GM19035 (cell line): Measurements from ENCODE around the gene PTPRM.
"Not testable (repeated sequence)": the region's sequence is repeated elsewhere in the genome, so short reads cannot be mapped to it uniquely, and the experiment has no call there.

Experiments used
- ATAC-seq: cut with Tn5 transposase; IDR thresholded peaks from one replicate; pipeline ENCODE4 v1.9.1; 2021; ENCODE audit not compliant: unreplicated experiment

PTPRM gene

DNA sequence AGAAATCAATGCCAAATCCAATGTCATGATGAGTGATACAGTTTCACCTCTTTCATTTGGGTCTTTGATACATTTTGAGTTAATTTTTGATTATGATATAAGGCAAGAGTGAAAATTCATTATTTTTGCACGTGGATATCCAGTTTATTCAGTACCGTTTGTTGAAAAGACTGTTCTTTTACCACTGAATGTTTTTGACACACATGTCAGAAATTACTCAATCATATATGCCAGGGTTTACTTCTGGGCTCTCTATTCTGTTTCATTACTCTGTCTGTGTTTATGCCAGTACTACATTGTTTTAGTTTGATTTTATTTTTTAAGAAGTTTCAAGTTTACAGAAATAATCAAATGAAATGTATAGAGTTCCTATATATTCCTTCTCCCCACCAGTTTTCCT, 154.4 kb downstream of the PTPRM start:
- no peak for ATAC-seq

GRCh38 chr18:7722955-7723354, 155.8 kb downstream of the PTPRM start:
- no peak for ATAC-seq

GRCh38 chr18:7723558-7723957, 156.4 kb downstream of the PTPRM start:
- no peak for ATAC-seq

DNA sequence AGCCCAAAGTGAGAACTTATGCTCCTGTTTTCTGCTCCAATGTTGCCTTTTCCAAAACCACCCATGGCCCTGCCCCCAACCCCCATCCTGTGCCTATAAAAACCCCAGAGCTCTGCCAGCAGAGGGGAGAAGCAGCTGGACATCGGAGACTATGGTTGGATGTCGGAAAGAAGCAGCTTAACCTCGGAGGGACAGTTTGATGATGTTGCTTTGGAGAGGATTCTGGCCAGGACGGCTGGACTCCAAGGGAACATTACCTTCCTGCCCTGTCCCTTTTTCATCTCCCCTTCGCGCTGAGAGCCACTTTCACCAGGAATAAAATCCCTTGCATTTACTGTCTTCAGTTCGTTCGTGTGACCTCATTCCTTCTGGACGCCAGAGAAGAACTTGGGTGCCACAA, 158.4 kb downstream of the PTPRM start:
- ATAC-seq = no peak

DNA sequence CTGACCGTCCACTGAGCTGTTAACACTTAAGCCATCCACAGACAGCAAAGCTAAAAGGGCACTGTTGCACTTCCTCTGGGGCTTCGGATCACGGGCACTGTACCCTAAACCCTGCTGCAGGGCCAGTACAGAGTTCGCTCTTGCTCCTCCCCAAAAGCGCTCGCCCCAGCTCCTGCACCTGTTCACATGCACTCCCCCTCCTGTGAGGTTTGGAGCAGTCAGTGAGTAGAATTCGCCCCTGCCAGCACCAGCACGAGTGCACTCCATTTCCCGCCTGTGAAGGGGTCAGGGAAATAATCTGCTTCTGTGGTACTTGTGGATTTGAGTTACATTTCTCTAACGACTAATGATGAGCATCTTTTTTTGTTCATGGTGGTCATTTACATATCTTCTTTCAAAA, 158.8 kb downstream of the PTPRM start:
- no peak for ATAC-seq

- ATAC-seq = no peak
Measured at GRCh38 chr18:7726522-7726921, 159.4 kb downstream of the PTPRM start.

GRCh38 chr18:7727361-7728076, 160.4 kb downstream of the PTPRM start:
- no peak for ATAC-seq

GRCh38 chr18:7728297-7728696, 161.2 kb downstream of the PTPRM start:
- no peak for ATAC-seq

- ATAC-seq = no peak
Measured at GRCh38 chr18:7729868-7730267, 162.8 kb downstream of the PTPRM start.

GRCh38 chr18:7730682-7731081, 163.6 kb downstream of the PTPRM start:
- ATAC-seq = no peak

GRCh38 chr18:7733642-7734041, 166.5 kb downstream of the PTPRM start:
- ATAC-seq = no peak

DNA sequence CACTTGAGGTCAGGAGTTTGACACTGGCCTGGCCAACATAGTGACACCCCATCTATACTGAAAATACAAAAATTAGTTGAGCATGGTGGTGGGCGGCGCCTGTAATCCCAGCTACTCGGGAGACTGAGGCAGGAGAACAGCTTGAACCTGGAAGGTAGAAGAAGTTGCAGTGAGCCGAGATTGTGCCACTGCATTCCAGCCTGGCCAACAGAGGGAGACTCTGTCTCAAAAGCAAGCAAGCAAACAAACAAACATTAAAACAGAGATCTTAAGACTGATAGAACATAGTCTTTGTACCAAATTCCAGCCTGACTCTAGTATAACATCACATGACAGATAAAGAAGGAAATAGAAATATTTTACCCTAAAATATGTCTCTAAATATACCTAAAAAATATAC, 168.1 kb downstream of the PTPRM start:
- ATAC-seq = no peak

DNA sequence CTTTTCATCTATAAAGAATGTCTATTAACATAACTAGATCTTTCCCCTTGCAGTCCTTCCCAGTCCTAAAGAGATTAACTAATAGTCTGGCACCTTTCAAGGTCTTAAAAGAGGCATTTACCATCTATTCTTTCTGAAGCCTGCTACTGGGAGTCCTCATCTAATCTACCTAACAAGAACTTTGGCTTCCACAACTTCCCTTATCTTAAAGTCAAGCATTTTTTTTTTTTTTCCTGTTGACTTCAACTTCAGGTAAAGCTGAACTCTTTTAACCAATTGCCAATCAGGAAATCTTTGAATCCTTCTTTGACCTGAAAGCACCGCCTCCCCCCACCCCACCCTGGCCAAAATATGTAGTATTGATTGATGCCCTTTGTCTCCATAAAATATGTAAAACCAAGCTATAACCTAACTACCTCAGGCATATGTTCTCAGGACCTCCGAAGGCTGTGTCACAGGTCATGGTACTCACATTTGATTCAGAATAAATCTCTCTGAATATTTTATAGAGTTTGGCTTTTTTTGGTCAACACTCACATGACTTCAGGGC, 168.6 kb downstream of the PTPRM start:
- no peak for ATAC-seq

DNA sequence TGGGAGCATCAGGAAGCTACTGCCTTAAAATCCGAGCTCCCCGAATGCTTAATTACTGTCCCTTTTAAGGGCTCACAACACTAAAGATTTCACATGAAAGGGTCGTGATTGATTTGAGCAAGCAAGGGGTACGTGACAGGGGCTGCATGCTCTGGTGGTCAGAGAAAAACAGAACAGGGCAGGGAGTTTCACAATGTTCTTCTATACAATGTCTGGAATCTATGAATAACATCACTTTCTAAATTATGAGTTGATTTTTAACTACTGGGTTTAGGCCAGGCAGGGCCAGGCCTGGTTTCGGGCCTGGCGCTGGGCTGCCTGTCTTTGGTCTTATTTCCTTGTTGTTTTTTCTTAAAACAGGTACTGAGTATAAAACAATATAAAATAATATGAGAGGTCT, 169.4 kb downstream of the PTPRM start:
- ATAC-seq = not testable (repeated sequence)

DNA sequence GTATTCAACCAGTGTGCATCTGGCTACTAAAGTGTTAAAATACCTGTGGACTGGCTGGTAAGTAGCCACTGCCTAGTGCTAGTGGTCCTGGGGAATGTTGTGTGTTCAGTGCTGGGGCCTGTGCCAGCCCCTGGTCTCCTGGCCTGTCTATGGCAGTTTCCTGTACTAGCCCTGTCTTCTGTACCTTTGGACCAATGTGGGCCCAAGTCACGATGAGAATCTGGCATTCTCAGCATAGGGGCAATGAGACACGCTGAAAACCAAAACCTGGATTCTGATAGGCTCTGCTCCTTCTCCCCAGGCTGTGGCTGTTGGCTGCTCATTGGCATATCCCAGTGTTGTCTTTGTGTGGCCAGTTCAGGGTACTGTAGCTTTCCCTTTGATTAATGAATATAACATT, 170.4 kb downstream of the PTPRM start:
- no peak for ATAC-seq

DNA sequence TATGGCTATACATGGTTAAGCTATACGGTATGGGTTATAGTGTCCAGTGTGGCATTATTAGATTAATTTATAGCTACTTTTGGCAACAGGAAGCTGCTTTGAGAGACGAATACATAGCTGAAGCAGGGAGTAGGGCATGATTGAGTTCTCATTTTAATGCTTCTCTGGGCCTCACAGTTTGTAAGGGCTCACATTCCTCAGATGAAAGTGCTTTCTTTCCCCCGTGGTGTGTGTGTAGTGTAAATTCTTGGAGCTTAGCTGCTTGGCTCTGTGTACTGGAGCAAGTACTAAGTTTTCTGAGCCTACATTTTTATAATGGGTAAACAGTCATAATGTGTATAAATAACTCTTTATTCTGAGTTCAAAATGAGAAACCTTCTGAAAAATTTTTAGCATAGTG, 173.7 kb downstream of the PTPRM start:
- no peak for ATAC-seq

DNA sequence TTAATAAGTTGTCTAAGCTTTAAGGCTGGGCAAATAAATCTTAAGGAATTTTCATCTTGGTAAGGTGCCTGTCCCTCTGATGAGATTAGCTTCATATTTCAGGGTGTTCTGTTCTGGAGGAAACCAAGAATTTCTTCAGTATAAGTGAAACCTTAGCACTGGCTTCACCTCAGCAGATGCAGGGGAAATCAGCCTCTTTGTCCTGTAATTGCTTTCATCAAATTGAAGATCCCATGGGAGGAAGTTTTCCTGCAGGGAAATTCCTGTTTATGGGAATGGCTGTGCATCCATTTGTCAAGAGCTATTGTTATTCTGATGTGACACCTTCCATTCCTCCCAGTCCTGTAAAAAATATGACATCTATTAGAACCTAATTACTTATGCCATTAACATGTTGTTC, 174.5 kb downstream of the PTPRM start:
- no peak for ATAC-seq

DNA sequence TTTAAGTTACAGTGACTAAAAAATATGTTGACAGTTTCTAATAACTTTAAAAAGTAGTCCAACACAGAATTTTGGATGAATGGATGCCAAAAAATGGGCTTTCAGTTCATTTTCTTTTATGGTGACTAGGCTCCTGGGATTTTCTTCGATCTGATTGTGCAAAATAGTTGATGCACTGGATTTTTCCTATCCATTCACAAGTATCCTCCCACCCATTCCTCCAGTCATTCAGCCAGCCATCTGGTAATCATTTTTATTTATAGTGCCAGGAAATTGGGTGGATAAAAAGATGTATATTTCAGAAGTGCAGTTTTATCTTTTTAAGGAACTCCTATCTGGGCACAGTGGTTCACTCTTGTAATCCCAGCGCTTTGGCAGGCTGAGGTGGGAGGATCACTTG, 175.1 kb downstream of the PTPRM start:
- ATAC-seq = no peak

DNA sequence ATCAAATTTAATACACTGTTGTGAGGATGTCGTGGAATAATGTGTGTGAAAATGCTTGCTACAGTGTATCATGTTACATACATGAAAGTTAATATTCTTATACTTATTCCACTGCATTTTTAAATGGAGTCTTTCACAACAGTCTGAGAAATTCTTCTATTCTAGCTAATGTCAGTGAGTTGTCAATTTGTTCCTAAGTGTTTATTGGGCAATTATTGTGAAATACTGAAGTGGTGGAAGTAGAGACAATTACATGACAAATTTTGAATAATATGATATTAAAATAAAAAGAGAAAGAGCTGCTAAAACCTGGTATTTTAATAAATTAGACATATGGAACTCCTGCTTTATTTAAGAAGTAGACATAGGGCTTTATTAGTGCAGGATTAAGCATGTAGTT, 176.1 kb downstream of the PTPRM start:
- ATAC-seq = no peak

GRCh38 chr18:7746106-7746505, 179.0 kb downstream of the PTPRM start:
- ATAC-seq = no peak

- ATAC-seq = no peak
Measured at GRCh38 chr18:7748251-7749007, 181.3 kb downstream of the PTPRM start.

DNA sequence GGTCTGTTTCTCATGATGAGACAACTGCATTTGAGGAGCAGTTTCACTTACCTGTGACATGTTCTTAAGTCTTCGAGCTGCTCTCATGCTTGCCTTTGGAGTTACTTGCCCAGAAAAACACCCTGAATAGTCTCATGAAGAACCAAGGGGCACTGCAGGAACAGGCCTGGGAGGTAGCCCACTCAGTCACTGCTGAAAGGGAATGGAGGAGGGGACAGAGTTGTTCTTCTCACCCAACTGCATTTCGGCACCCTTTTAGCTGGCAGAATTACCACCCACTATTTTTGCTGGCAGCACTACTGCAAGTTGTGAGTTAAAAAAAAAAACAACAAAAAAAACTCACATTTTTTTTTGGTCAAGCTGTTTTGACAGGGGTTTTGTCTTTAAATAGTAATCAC, 181.9 kb downstream of the PTPRM start:
- ATAC-seq = no peak
